ENCODE data around the gene ST8SIA5. TPM values are rescaled to one million over a fixed set of nuclear protein-coding genes. Genes with fewer than 3 reads are reported as not detected.

Gene ST8SIA5
- total RNA-seq, 4 donors from 2014 or later, result not detected

GRCh38 chr18:46688853-46689525 lies 67.9 kb downstream of the ST8SIA5 start:
- no peak for DNase-seq
- Histone ChIP-seq H3K36me3 (no peaks in the 10 kb centered on the region), H3K4me1 (no peaks in the 10 kb centered on the region), H3K27me3 (no peaks in the 10 kb centered on the region), H3K9me3 (no peaks in the 10 kb centered on the region), H3K27ac (no peak overlapping the region), H3K4me3 (no peak overlapping the region)
- 76 to 81% methylated on average over 9 to 11 of the region's 12 CpGs for WGBS, 2 donors
- TF ChIP-seq CTCF (IDR thresholded peaks at IDR 0.05), result no peak
- no peak for TF ChIP-seq POLR2A (IDR thresholded peaks at IDR 0.05)
- intact Hi-C loops (cut with DNase I), result no loop called here

DNA sequence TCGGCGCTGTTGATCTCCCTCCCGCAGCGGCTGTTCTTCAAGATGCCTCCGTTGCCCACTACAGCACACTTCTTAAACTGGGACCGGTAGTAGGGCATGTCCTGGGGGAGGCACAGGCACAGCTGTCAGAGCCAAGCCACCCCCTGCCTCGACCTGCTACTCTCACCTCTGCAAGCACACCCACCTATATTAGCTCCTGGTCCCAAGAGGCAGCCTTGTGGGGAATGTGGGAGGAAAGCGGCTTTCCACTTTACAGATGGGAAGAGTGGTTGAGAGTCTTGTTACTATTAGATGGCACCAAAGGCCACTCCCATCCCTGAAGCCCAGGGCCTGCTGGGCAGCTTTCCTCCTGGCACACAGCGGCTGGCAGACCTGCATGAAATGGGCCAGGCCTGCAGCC lies 70.7 kb downstream of the ST8SIA5 start:
- no peak for DNase-seq
- H3K27ac ChIP-seq, result no peak overlapping the region
- intact Hi-C loops (cut with DNase I), result no loop called here
- H3K9me3 ChIP-seq, result no peaks in the 10 kb centered on the region
- TF ChIP-seq POLR2A (IDR thresholded peaks at IDR 0.05), result no peak
- no peak for TF ChIP-seq CTCF (IDR thresholded peaks at IDR 0.05)
- no peak overlapping the region for H3K4me3 ChIP-seq
- H3K27me3 ChIP-seq, result no peaks in the 10 kb centered on the region
- WGBS, 2 donors, result 80 to 89% methylated on average over 5 to 7 of the region's 9 CpGs
- H3K4me1 ChIP-seq, result no peaks in the 10 kb centered on the region
- no peaks in the 10 kb centered on the region for H3K36me3 ChIP-seq

GRCh38 chr18:46683252-46683651 lies 73.6 kb downstream of the ST8SIA5 start:
- H3K27ac ChIP-seq, result no peak overlapping the region
- WGBS, 2 donors, result 87 to 95% methylated on average over 4 of the region's 4 CpGs
- no peak overlapping the region for H3K4me3 ChIP-seq
- no peak for DNase-seq
- no peaks in the 10 kb centered on the region for H3K9me3 ChIP-seq
- H3K4me1 ChIP-seq, result no peaks in the 10 kb centered on the region
- H3K36me3 ChIP-seq, result no peaks in the 10 kb centered on the region
- intact Hi-C loops (cut with DNase I), result no loop called here
- H3K27me3 ChIP-seq, result peaks cover 0 to 9% (median 0%) of the 10 kb centered on the region in 4 donors
- TF ChIP-seq POLR2A (IDR thresholded peaks at IDR 0.05) (no peak), CTCF (IDR thresholded peaks at IDR 0.05) (no peak)

- Histone ChIP-seq H3K9me3 (no peaks in the 10 kb centered on the region), H3K4me3 (no peak overlapping the region), H3K27me3 (peaks cover 0 to 18% (median 0%) of the 10 kb centered on the region in 4 donors), H3K4me1 (no peaks in the 10 kb centered on the region), H3K36me3 (no peaks in the 10 kb centered on the region), H3K27ac (no peak overlapping the region)
- intact Hi-C loops (cut with DNase I), result no loop called here
- no peak for DNase-seq
- WGBS, 2 donors, result 69 to 75% methylated on average over 11 of the region's 12 CpGs
- no peak for TF ChIP-seq POLR2A (IDR thresholded peaks at IDR 0.05)
- TF ChIP-seq CTCF (IDR thresholded peaks at IDR 0.05), result no peak
These were observed 75.8 kb downstream of the ST8SIA5 start for GRCh38 chr18:46680784-46681695.
